Ammon's horn (tissue), 1 donor: ENCODE results near the gene SNAP47.

Source experiments
- DNase-seq: peaks from one replicate; pipeline ENCODE4 v3.0.0-alpha.2; 2016; ENCODE audit warnings: low spot score

The SNAP47 gene

GRCh38 chr1:227732586-227733308 is 2.5 kb upstream of the SNAP47 start:
- DNase-seq = no peak

DNA sequence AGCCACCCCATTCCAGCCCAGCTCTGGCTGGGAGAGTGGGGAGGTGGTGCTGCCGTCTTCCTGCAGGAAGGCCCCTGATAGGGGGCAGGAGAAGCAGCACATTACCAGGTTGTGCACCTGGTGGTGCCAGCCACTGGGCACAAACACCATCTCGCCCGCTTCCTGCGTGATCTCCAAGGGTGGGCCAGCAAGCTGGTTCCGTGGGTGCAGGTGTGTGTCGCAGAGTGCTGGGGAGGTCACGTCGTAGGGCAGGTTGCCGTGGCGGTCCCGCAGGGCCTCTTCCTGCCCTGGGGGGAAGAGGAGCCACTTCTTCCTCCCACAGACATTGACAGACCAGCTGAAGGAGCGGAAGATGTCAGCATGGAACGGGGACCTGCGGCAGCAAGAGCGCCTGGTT is 1.9 kb upstream of the SNAP47 start:
- DNase-seq = no peak

DNA sequence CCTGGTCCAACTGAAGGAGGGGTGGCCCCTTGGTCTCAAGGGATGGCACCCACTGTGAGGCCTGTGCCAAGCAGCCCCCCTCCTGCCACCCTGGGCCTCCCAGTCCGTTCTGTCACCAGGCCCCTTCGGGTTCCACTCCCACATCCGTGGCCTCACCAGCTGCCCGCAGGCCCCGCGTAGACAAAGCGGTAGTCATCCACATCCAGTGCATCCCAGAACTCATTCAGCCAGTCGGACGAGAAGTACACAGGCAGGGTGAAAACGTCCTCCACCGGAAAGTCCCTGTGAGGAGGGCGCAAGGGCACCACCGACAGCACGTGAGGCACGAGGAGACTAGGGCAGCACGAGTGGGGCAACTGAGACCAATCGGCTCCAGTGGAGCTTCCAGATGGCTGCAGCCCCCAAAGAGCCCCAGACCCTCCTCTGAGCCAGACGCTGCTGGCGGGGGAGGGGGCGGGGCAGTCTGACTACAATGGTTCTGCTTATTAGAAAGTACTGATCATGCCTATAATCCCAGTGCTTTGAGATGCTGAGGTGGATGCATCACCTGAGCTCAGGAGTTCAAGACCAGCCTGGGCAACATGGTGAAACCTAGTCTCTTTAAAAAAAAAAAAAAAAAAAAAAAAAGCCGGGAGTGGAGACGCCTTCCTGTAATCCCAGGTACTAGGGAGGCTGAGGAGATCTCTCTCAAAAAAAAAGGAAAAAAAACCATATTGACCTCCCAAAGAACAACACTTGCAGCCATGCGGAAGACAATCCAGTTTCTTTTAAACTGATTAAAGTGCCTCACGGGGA is 1.3 kb upstream of the SNAP47 start:
- DNase-seq = no peak

- DNase-seq = no peak
These were observed 734 bp upstream of the SNAP47 start for GRCh38 chr1:227734546-227734855.

- no peak for DNase-seq
These were observed 477 bp downstream of the SNAP47 start for GRCh38 chr1:227735539-227736285.

- no peak for DNase-seq
These were observed 1.7 kb downstream of the SNAP47 start for GRCh38 chr1:227736814-227737432.

DNA sequence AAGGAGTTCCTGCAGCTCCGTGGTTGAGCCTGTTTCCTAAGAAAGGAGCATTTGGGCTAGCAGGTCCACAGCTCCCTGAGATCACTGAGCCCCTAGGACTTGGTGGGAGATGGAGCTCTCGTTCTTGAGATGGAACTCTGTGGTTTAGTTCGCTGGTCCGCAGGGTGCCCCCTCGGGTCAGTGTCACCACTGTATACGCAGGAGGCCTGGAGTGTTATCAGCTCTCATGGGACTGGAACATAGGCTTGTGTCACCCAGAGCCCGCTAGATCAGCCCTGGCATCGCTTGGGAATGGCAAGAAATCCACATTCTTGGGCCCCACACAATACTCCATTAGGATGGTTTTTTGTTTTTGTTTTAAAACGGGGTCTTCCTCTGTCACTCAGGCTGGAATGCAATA is 3.6 kb downstream of the SNAP47 start:
- DNase-seq = no peak

GRCh38 chr1:227739636-227740035 is 4.4 kb downstream of the SNAP47 start:
- DNase-seq = no peak

DNA sequence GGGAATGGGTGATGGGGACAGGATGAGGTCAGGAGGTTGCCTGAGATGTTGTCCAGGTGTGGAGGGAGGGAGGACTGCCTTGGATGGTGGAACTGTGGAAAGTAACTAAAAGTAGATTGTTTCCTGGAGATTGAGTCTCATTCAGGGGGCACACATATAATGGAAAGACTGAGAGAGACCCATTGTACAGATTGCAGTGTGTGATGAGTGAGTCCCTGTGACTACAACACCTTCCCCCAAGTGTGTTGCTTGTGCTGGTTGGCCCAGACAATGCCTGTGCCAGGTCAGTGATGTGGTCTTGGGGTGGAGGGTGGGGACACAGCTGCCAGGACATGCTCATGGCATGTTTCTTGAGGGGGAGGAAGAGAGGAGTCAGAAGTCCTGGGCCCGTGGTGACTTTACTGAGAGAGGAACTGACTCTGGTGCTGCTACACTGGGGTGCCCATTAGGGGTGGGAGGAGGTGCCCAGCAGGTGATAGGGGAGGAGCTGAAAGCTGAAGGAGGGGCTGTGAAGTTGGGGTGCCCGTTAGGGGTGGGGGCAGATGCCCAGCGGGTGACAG is 5.2 kb downstream of the SNAP47 start:
- DNase-seq = no peak

DNA sequence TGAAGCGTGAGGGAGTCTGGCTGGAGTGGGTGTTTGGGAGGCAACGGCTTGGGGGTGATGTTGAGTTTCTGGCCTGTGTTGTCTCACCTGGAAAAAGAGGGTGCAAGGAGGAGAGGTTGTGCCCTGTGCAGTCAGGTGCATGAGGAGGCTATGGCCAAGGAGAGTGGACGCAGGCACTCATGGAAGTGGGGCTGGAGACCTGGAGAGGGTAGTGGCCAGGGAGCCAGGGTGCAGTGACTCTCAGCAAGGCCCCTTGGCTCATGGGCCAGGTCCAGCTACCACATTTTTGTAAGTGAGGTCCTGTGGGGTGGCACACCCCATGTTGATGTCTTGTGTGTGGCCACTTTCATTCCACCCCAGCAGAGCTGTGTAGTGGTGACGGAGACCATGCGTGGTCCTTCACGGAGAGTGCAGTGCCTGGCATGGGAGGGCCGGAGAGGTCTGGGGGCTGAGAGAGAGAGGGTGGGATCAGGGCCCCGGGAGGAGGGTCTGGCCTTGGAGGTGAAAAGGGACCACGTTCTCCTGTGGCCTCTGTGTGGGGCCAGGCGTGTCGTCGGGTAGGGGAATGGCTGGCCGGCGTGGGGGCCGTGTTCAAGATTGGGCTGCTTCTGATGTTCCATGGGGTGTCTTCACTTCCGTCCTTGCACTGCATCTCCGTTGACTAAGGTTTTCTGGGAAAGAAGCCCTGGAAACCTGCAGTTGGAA is 6.1 kb downstream of the SNAP47 start:
- no peak for DNase-seq

DNA sequence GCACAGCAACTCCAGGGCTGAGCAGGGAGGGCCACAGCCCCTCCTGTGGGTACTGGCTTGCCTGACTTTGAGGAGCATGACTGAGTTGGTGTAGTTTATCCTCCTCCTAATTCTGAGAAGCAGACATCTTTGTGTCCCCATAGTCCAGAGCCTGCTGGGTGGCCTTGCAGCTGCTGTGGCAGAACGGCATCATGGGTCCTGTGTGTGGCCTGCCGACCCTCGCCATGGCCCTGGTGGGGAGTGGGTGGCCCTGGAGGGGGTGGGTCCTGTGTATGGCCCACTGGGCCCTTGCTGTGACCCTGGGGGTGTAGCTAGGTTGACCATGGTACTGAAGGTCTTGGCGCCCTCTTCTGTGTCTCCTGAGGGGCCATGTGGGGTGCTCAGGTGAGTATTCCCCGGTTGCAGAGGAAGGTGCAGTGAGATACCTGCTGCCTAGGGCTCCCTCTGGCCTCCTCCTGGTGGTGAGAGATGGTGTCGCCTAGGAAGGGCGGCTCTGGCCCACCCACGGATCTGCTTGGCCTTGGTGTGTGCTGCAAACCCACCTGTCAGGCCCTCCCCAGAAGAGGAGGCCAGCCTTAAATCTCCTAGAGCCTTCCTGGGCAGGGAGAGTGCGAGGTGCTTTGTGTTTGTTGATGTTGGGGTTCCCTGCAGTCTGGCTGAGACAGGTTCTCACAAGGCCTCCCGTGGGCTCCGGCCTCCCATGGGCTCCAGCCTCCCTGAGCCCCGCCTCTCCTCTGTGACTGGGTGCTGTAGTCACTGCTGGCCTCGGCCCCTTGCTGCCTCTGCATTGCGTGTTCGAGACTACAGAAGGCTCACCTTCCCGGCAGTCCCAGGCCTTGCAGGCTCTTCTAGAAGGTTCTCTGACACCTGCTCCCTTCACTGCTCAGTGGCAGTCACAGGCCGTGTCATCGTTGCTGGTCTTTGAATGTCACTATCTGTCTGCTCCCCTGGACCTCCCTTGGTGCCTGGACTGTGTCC is 7.8 kb downstream of the SNAP47 start:
- no peak for DNase-seq

DNA sequence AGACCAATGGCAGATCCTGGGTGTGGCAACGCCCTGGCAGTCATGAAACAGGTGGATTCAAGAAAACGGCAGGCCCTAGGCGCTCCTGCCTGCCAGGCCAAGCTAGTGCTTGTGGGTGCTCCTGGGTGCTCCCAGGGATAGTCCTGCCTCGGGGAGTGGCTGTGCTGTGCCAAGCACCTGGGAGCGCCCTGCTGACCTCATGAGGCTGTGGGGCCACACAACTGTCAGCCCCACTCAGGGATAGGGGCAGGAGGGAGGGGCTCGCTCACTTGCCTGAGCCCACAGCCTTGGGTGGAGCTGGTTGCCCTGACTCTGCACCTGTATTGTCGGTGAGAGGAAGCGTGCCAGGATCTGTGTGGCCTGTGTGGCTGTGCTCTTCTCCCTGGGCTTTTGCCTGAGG is 9.4 kb downstream of the SNAP47 start:
- no peak for DNase-seq

GRCh38 chr1:227745568-227746265 is 10.5 kb downstream of the SNAP47 start:
- DNase-seq = no peak

GRCh38 chr1:227746676-227747075 is 11.4 kb downstream of the SNAP47 start:
- no peak for DNase-seq

GRCh38 chr1:227747382-227747781 is 12.1 kb downstream of the SNAP47 start:
- no peak for DNase-seq

- no peak for DNase-seq
These were observed 12.8 kb downstream of the SNAP47 start for GRCh38 chr1:227747948-227748495.

DNA sequence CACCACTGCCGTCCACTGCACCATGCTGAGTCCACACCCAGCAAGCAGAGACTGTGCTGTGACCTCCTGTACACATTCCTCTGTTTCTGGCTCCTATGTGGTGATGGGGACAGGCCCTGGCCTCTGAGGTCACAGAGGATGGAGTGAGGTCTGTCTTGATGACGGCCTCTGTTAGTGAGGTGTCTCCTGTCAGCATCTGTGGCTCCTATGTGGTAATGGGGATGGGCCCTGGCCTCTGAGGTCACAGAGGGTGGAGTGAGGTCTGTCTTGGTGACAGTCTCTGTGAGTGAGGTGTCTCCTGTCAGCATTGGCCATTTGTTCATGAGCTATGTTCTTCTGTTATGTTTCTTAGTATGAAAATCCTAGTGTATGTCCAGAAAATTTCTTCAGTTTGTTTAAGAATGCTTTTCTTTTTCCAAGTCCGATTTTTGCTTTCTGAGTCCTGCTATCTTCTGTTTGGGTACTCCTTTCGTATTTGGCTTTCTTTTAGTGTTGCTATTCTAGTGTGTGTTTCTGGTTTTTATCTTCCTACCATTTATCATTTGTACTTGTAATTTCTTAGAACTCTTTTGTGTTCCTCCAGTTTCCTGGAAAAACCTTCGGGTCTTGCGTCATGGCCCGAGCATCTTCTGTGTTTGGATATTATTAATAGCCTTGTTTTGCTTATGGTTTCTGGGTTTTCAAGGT is 13.4 kb downstream of the SNAP47 start:
- DNase-seq = no peak

GRCh38 chr1:227749225-227749624 is 14.0 kb downstream of the SNAP47 start:
- no peak for DNase-seq
